Thyroid gland (tissue), 4 donors: ENCODE measurements around the gene CFAP99. TPM values are rescaled to one million over a fixed set of nuclear protein-coding genes. Genes with fewer than 3 reads are reported as not detected.

ENCODE experiments used
- DNase-seq, 2 donors: peaks; one replicate each; pipeline ENCODE4 v3.0.0-alpha.2; 2019
- H3K27ac ChIP-seq, 3 donors: fragments of 200-600 bp; sonication (generic); 1 replicate in 2 of 3; 2 replicates in 1 of 3; pipeline ENCODE4 v1.5.1; 2016 to 2019; ENCODE audit warnings: mild to moderate bottlenecking in 1 of 3, moderate library complexity in 1 of 3
- H3K27me3 ChIP-seq: fragments of 200-600 bp; sonication (generic); one replicate; pipeline ENCODE4 v1.5.1; 2019
- H3K36me3 ChIP-seq, 2 donors: fragments of 200-600 bp; sonication (generic); one replicate each; pipeline ENCODE4 v1.5.1; 2016 to 2019
- H3K4me1 ChIP-seq, 2 donors: fragments of 200-600 bp; sonication (generic); one replicate each; pipeline ENCODE4 v1.5.1; 2017 to 2019
- H3K4me3 ChIP-seq, 3 donors: fragments of 200-600 bp; sonication (generic); replicated peaks in 1 of 3; 1 replicate in 2 of 3; 2 replicates in 1 of 3; pipeline ENCODE4 v1.5.1; 2016; ENCODE audit warnings: mild to moderate bottlenecking in 1 of 3
- H3K9me3 ChIP-seq: fragments of 200-600 bp; sonication (generic); one replicate; pipeline ENCODE4 v1.5.1; 2017
- POLR2A ChIP-seq, 2 donors: fragments of 450-650 bp; IDR thresholded peaks; one replicate each; pipeline ENCODE4 v1.6.1; 2017; ENCODE audit warnings: antibody characterized with exemption in 2 of 2, mild to moderate bottlenecking in 2 of 2, moderate library complexity in 1 of 2
- WGBS, 2 donors: methylation state at CpG; one replicate each; pipeline ENCODE4 v1.1.5; 2017; 5-methylcytosine and 5-hydroxymethylcytosine counted together
- intact Hi-C: fragments of 100-400 bp; cut with DNase I; formaldehyde crosslinking; loops from one replicate; pipeline ENCODE4 v1.15.1; 2023
- total RNA-seq, 4 donors: library from RNA; depleted of rRNA; stranded (reverse); fragments of >200 nt; gene quantifications; one replicate each; pipeline ENCODE4 v1.2.3, GENCODE V29; 2016
- TF ChIP-seq, protein P1 (sequence below), 6 experiments: fragments of 200-600 bp in 3 of 6; fragments of 450-650 bp in 3 of 6; sonication (generic) in 3 of 6; IDR thresholded peaks; one replicate each; pipeline ENCODE4 v1.5.1; 2016 to 2019; ENCODE audit warnings: antibody characterized with exemption in 6 of 6, mild to moderate bottlenecking in 2 of 6, inconsistent platforms in 1 of 6, moderate library complexity in 1 of 6

Gene CFAP99
- total RNA-seq, 4 donors from 2014 or later: 0.27 to 1.9 (median 1.1) TPM; not detected in 1

DNA sequence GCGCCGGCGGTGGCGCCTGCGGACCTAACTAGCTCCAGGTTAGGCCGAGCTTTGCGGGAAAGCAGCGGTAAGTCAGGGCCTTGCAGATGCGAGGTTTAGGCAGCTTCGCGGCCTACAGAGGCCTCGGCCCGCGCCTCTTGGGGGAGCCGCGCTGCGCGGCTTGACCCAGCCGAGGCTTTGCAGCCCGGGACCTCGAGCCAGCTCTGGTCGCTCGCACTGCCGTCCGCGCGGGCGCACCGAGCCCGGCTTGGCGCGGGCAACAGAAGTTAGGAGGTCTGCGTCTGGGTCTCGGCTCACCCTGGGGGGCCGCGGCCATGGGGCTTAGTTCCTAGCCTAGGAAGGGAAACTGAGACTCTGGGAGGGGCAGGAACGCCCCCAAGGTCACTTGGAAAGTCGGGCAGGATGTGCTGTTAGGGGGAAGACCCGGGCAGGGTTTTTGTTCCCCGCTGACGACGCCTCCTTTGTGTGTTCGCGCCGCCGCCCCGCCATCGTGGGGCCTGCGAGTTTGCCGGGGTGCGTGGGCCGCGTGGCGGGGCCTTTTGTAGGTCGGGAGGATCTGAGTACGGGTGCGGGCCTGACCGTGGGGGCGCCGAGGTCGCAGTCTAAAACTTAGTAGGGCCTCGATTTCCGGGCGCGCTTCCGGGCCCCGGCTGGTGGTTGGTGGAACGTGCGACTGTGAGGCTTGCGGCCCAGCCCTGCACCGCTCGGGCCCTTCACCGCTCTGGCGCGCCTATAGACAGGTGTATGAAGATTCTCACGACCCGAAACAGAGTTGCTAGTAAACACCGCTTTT, 50.6 kb downstream of the CFAP99 start:
- peak; percentile 44 to 50 for DNase-seq
- no peak for TF ChIP-seq POLR2A (IDR thresholded peaks at IDR 0.05)
- TF ChIP-seq, protein P1, sequence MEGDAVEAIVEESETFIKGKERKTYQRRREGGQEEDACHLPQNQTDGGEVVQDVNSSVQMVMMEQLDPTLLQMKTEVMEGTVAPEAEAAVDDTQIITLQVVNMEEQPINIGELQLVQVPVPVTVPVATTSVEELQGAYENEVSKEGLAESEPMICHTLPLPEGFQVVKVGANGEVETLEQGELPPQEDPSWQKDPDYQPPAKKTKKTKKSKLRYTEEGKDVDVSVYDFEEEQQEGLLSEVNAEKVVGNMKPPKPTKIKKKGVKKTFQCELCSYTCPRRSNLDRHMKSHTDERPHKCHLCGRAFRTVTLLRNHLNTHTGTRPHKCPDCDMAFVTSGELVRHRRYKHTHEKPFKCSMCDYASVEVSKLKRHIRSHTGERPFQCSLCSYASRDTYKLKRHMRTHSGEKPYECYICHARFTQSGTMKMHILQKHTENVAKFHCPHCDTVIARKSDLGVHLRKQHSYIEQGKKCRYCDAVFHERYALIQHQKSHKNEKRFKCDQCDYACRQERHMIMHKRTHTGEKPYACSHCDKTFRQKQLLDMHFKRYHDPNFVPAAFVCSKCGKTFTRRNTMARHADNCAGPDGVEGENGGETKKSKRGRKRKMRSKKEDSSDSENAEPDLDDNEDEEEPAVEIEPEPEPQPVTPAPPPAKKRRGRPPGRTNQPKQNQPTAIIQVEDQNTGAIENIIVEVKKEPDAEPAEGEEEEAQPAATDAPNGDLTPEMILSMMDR (IDR thresholded peaks at IDR 0.05): no peak
- 0 to 1% methylated on average over 28 to 52 of the region's 78 CpGs for WGBS, 2 donors

DNA sequence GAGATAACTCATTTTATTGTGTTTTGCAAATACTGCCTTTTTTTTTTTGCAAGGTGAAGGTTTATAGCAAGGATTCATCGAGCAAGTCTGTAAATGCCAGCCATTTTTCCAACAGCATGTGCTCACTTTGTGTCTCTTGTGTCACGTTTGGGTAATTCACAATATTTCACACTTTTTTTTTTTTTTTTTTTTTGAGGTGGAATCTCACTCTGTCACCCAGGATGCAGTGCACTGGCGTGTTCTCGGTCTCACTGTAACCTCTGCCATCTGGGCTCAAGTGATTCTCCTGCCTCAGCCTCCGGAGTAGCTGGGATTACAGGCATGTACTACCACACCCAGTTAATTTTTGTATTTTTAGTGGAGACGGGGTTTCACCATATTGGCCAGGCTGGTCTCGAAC, 52.0 kb downstream of the CFAP99 start:
- no peaks in the 10 kb centered on the region for H3K27me3 ChIP-seq
- no peak overlapping the region for H3K4me3 ChIP-seq
- H3K9me3 ChIP-seq: no peaks in the 10 kb centered on the region
- no peak for DNase-seq
- intact Hi-C loops: no loop called here
- TF ChIP-seq, protein P1 (IDR thresholded peaks at IDR 0.05): no peak
- no peak for TF ChIP-seq POLR2A (IDR thresholded peaks at IDR 0.05)
- H3K36me3 ChIP-seq: no peaks in the 10 kb centered on the region
- H3K4me1 ChIP-seq: peaks cover 23 to 29% of the 10 kb centered on the region in 2 donors
- WGBS, 2 donors: 87 to 90% methylated on average over 7 of the region's 7 CpGs
- H3K27ac ChIP-seq: no peak overlapping the region

More for the DNA sequence above, 50.6 kb downstream of the CFAP99 start:
- peak overlapping the region; percentile 80 to 87 (median 80) for H3K27ac ChIP-seq
- intact Hi-C loops: no loop called here
- no peaks in the 10 kb centered on the region for H3K27me3 ChIP-seq
- H3K36me3 ChIP-seq: no peaks in the 10 kb centered on the region
- no peaks in the 10 kb centered on the region for H3K9me3 ChIP-seq
- H3K4me1 ChIP-seq: peaks cover 19 to 22% of the 10 kb centered on the region in 2 donors
- H3K4me3 ChIP-seq: peak overlapping the region; percentile 52 to 96 (median 83)

DNA sequence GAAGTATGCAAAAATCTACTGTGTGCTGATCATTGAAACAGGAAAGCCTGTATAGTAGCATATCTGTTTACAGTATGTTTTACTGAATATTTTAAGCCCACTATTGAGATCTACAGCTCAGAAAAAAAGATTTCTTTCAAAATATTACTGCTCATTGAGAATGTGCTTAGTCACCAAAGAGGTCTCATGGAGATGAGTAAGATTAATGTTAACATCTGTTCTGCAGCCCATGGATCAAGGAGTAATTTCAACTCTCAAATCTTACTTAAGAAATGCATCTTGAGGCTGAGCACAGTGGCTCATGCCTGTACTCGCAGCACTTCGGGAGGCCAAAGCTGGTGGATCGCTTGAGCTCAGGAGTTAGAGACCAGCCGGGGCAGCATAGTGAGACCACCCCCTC, 53.4 kb downstream of the CFAP99 start:
- H3K4me1 ChIP-seq: peaks cover 32 to 33% of the 10 kb centered on the region in 2 donors
- TF ChIP-seq, protein P1 (IDR thresholded peaks at IDR 0.05): no peak
- no peak for TF ChIP-seq POLR2A (IDR thresholded peaks at IDR 0.05)
- H3K4me3 ChIP-seq: no peak overlapping the region
- WGBS, 2 donors: 95 to 97% methylated on average over 4 of the region's 4 CpGs
- H3K9me3 ChIP-seq: no peaks in the 10 kb centered on the region
- no peak overlapping the region for H3K27ac ChIP-seq
- no peak for DNase-seq
- H3K27me3 ChIP-seq: no peaks in the 10 kb centered on the region
- intact Hi-C loops: no loop called here
- H3K36me3 ChIP-seq: no peaks in the 10 kb centered on the region

DNA sequence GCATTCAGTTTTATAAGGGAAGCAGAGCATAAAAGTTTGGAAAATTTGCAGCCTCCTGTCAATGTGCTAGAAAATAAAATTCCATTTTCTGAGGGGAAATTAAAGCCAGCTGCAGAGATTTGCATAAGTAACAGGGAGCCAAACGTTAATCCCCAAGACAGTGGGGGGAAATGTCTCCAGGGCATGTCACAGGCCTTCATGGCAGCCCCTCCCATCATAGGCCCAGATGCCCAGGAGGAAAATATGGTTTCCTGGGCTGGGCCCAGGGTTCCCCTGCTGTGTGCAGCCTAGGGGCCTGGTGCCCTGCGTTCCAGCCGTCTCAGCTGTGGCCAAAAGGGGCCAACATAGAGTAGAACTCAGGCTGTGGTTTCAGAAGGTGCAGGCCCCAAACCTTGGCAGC, 59.5 kb downstream of the CFAP99 start:
- 54 to 65% methylated on average over 3 of the region's 3 CpGs for WGBS, 2 donors
- H3K36me3 ChIP-seq: no peaks in the 10 kb centered on the region
- peaks cover 43 to 51% of the 10 kb centered on the region in 2 donors for H3K4me1 ChIP-seq
- DNase-seq: no peak
- no peak for TF ChIP-seq POLR2A (IDR thresholded peaks at IDR 0.05)
- TF ChIP-seq, protein P1 (IDR thresholded peaks at IDR 0.05): no peak
- H3K4me3 ChIP-seq: no peak overlapping the region
- no peak overlapping the region for H3K27ac ChIP-seq
- H3K27me3 ChIP-seq: no peaks in the 10 kb centered on the region
- intact Hi-C loops: no loop called here
- no peaks in the 10 kb centered on the region for H3K9me3 ChIP-seq

DNA sequence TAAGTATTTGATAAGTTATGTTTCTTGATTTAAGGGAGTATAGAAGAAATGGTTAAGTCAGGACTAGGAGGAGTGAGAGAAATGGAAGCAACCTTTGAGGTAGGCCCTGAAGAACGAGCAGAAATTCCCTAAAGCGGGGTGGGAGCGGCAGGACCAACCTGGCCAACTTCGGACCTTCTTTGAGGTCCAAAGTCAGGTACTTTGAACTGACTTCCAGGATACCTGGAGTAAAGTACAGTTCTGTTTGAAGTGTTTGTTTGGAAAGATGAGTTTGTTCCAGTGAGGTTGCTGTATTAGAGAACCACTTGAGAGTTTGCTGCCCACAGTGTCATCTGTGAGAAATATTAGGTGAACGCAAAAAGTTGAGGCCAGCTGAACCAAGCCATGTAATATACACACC, 61.9 kb downstream of the CFAP99 start:
- Histone ChIP-seq H3K4me3 (no peak overlapping the region), H3K9me3 (no peaks in the 10 kb centered on the region), H3K36me3 (no peaks in the 10 kb centered on the region), H3K4me1 (peaks cover 53 to 67% of the 10 kb centered on the region in 2 donors), H3K27ac (no peak overlapping the region), H3K27me3 (no peaks in the 10 kb centered on the region)
- WGBS, 2 donors: 88 to 91% methylated on average over 5 of the region's 5 CpGs
- no peak for DNase-seq
- no peak for TF ChIP-seq POLR2A (IDR thresholded peaks at IDR 0.05)
- TF ChIP-seq, protein P1 (IDR thresholded peaks at IDR 0.05): no peak
- intact Hi-C loops: no loop called here
